HCT116 (cell line): ENCODE measurements around the gene ACTL7B. TPM values are rescaled to one million over a fixed set of nuclear protein-coding genes. Genes with fewer than 3 reads are reported as not detected.

Experiments used
- ATAC-seq: fragments of 200-7000 bp; cut with Tn5 transposase; 2 replicates; pipeline ENCODE4 v1.9.1; 2020; ENCODE audit warnings: mild to moderate bottlenecking, moderate library complexity
- BruUV-seq: library from RNA; stranded (reverse); fragments of 400-500 nt; replicated peaks from 2 replicates; lab custom pipeline; 2021; lab: Mats Ljungman, UMichigan
- CTCF ChIA-PET: fragments of 300-600 bp; sonication (Branson Sonifier 250); formaldehyde crosslinking; loops from one replicate; lab custom pipeline; 2021; ENCODE audit warnings: antibody characterized with exemption; lab: Charles Lee
- POLR2A ChIA-PET: fragments of 300-600, 350-600 bp; sonication (Branson Sonifier 250); formaldehyde crosslinking; loops from one replicate; lab custom pipeline; 2021; ENCODE audit warnings: antibody characterized with exemption; lab: Charles Lee
- RAD21 ChIA-PET, 2 experiments: fragments of 300-600 bp; sonication (Branson Sonifier 250); formaldehyde crosslinking; loops; one replicate each; lab custom pipeline; 2023; ENCODE audit warnings: low total read pairs in 2 of 2; ENCODE audit not compliant: uncharacterized antibody in 2 of 2, unreplicated experiment in 2 of 2, low non-redundant PET in 1 of 2; lab: Charles Lee
- DNase-seq: peaks from one replicate; pipeline ENCODE4 v3.0.0-alpha.2; 2010; ENCODE audit warnings: low read depth, low spot score
- H2AFZ ChIP-seq: fragments of 200-600 bp; shearing (Covaris generic), sonication (generic); 2 replicates; pipeline ENCODE4 v1.6.1; 2017; ENCODE audit warnings: low read depth, mixed run types, mixed read lengths, antibody characterized with exemption, low read length; ENCODE audit not compliant: poor library complexity, severe bottlenecking
- H3K27ac ChIP-seq: 2 replicates; pipeline ENCODE4 v1.5.1; 2012; ENCODE audit warnings: low read depth, low read length
- H3K27me3 ChIP-seq: fragments of 200-600 bp; sonication (generic); 2 replicates; pipeline ENCODE4 v1.6.1; 2016; ENCODE audit warnings: mixed run types, low read length, mixed read lengths; ENCODE audit not compliant: insufficient read depth
- H3K36me3 ChIP-seq, 2 experiments: fragments of 200-500 bp in 1 of 2; fragments of 200-600 bp in 1 of 2; sonication (Bioruptor generic) in 1 of 2; sonication (generic) in 1 of 2; 2 replicates each; pipeline versions ENCODE4 v1.5.1 to v1.6.1; 2014 to 2016; ENCODE audit warnings: low read length in 2 of 2, inconsistent platforms in 1 of 2, mixed read lengths in 1 of 2, mixed run types in 1 of 2; ENCODE audit not compliant: insufficient read depth in 2 of 2, control insufficient read depth in 1 of 2
- H3K4me1 ChIP-seq, 2 experiments: fragments of 200-600 bp in 1 of 2; sonication (generic) in 1 of 2; 2 replicates each; pipeline versions ENCODE4 v1.5.1 to v1.6.1; 2012 to 2017; ENCODE audit warnings: low read length in 2 of 2, inconsistent platforms in 1 of 2, mild to moderate bottlenecking in 1 of 2, mixed read lengths in 1 of 2, mixed run types in 1 of 2, moderate library complexity in 1 of 2; ENCODE audit not compliant: insufficient read depth in 2 of 2, control insufficient read depth in 1 of 2
- H3K4me2 ChIP-seq: fragments of 200-600 bp; sonication (generic); 2 replicates; pipeline ENCODE4 v1.6.1; 2017; ENCODE audit warnings: mixed run types, low read length, mixed read lengths
- H3K4me3 ChIP-seq, 2 experiments: fragments of 200-600 bp in 1 of 2; sonication (generic) in 1 of 2; replicated peaks in 1 of 2; 2 replicates each; pipeline ENCODE4 v1.5.1; 2011 to 2016; ENCODE audit warnings: low read length in 2 of 2, control low read depth in 1 of 2, low read depth in 1 of 2, mild to moderate bottlenecking in 1 of 2, mixed read lengths in 1 of 2, mixed run types in 1 of 2
- H3K79me2 ChIP-seq: fragments of 200-600 bp; sonication (generic); 2 replicates; pipeline ENCODE4 v1.6.1; 2017; ENCODE audit warnings: mild to moderate bottlenecking, mixed run types, low read length, moderate library complexity, mixed read lengths; ENCODE audit not compliant: insufficient read depth
- H3K9ac ChIP-seq: fragments of 200-600 bp; sonication (generic); 2 replicates; pipeline ENCODE4 v1.6.1; 2016; ENCODE audit warnings: low read length, mixed read lengths
- H3K9me2 ChIP-seq: fragments of 200-600 bp; sonication (generic), shearing (Covaris generic); 2 replicates; pipeline ENCODE4 v1.6.1; 2017; ENCODE audit warnings: mixed run types, mild to moderate bottlenecking, moderate library complexity; ENCODE audit not compliant: insufficient read depth
- H3K9me3 ChIP-seq, 2 experiments: fragments of 200-500 bp in 1 of 2; fragments of 200-600 bp in 1 of 2; sonication (Bioruptor generic) in 1 of 2; sonication (generic) in 1 of 2; 2 replicates each; pipeline ENCODE4 v1.6.1; 2014 to 2017; ENCODE audit warnings: low read length in 2 of 2, mixed read lengths in 2 of 2, inconsistent platforms in 1 of 2, low read depth in 1 of 2, mild to moderate bottlenecking in 1 of 2, mixed run types in 1 of 2, moderate library complexity in 1 of 2; ENCODE audit not compliant: control insufficient read depth in 1 of 2, insufficient read depth in 1 of 2
- H4K20me1 ChIP-seq: fragments of 200-600 bp; sonication (generic), shearing (Covaris generic); 2 replicates; pipeline ENCODE4 v1.6.1; 2017; ENCODE audit warnings: mixed run types, mild to moderate bottlenecking, moderate library complexity; ENCODE audit not compliant: insufficient read depth
- CBX3 ChIP-seq: IDR thresholded peaks from 2 replicates; pipeline ENCODE4 v1.6.1; 2012; ENCODE audit warnings: low read depth
- EGR1 ChIP-seq: IDR thresholded peaks from 2 replicates; pipeline ENCODE4 v1.6.1; 2012; ENCODE audit warnings: low read depth
- ELF1 ChIP-seq: IDR thresholded peaks from 2 replicates; pipeline ENCODE4 v1.6.1; 2012; ENCODE audit warnings: low read depth, borderline replicate concordance
- EZH2 ChIP-seq: fragments of 200-600 bp; sonication (generic); IDR thresholded peaks from 2 replicates; pipeline ENCODE4 v1.6.1; 2017; ENCODE audit warnings: antibody characterized with exemption, mixed run types
- JUND ChIP-seq: IDR thresholded peaks from 2 replicates; pipeline ENCODE4 v1.6.1; 2012
- POLR2AphosphoS5 ChIP-seq: IDR thresholded peaks from 2 replicates; pipeline ENCODE4 v1.6.1; 2011; ENCODE audit warnings: mild to moderate bottlenecking, low read depth, low read length, moderate library complexity
- RAD21 ChIP-seq: IDR thresholded peaks from 2 replicates; pipeline ENCODE4 v1.6.1; 2012; ENCODE audit warnings: low read depth, mild to moderate bottlenecking
- REST ChIP-seq: IDR thresholded peaks from 2 replicates; pipeline ENCODE4 v1.6.1; 2012; ENCODE audit warnings: low read depth
- SIN3A ChIP-seq: IDR thresholded peaks from 2 replicates; pipeline ENCODE4 v1.6.1; 2012; ENCODE audit warnings: low read depth
- SP1 ChIP-seq: IDR thresholded peaks from 2 replicates; pipeline ENCODE4 v1.6.1; 2012; ENCODE audit warnings: low read depth
- TCF7L2 ChIP-seq: IDR thresholded peaks from 2 replicates; pipeline ENCODE4 v1.7.0; 2011; ENCODE audit warnings: borderline replicate concordance, inconsistent platforms; ENCODE audit not compliant: insufficient read depth, insufficient read length; ENCODE audit errors: extremely low read depth
- YY1 ChIP-seq: IDR thresholded peaks from 2 replicates; pipeline ENCODE4 v1.6.1; 2011; ENCODE audit warnings: low read length, low read depth, moderate library complexity, mild to moderate bottlenecking; ENCODE audit not compliant: insufficient replicate concordance; ENCODE audit errors: extremely low read depth
- ZBTB33 ChIP-seq: IDR thresholded peaks from 2 replicates; pipeline ENCODE4 v1.6.1; 2011; ENCODE audit warnings: mild to moderate bottlenecking, low read length, moderate library complexity; ENCODE audit not compliant: insufficient replicate concordance; ENCODE audit errors: extremely low read depth
- intact Hi-C: fragments of 100-400 bp; cut with micrococcal nuclease; formaldehyde crosslinking; loops from 2 replicates; pipeline ENCODE4 v1.10.0; 2022
- total RNA-seq: library from RNA; stranded (reverse); gene quantifications from one replicate; pipeline ENCODE4 v1.2.1, GENCODE V29; 2021; ENCODE audit not compliant: unreplicated experiment
- TF ChIP-seq, protein P1 (sequence below): IDR thresholded peaks from 2 replicates; pipeline ENCODE4 v1.6.1; 2012
- TF ChIP-seq, protein P2 (sequence below), 3 experiments: fragments of 200-600 bp in 1 of 3; sonication (generic) in 1 of 3; IDR thresholded peaks in 2 of 3; conservative IDR thresholded peaks in 1 of 3; 2 replicates each; pipeline ENCODE4 v1.5.1; 2012 to 2017; ENCODE audit warnings: low read depth in 2 of 3, low read length in 2 of 3, antibody characterized with exemption in 1 of 3, borderline replicate concordance in 1 of 3, control low read depth in 1 of 3, mild to moderate bottlenecking in 1 of 3, mixed read lengths in 1 of 3, mixed run types in 1 of 3, moderate library complexity in 1 of 3; ENCODE audit not compliant: insufficient read depth in 1 of 3
- TF ChIP-seq, protein P3 (sequence below): IDR thresholded peaks from 2 replicates; pipeline ENCODE4 v1.6.1; 2012

The ACTL7B gene
- total RNA-seq, 1 experiment from 2014 or later, result not detected

DNA sequence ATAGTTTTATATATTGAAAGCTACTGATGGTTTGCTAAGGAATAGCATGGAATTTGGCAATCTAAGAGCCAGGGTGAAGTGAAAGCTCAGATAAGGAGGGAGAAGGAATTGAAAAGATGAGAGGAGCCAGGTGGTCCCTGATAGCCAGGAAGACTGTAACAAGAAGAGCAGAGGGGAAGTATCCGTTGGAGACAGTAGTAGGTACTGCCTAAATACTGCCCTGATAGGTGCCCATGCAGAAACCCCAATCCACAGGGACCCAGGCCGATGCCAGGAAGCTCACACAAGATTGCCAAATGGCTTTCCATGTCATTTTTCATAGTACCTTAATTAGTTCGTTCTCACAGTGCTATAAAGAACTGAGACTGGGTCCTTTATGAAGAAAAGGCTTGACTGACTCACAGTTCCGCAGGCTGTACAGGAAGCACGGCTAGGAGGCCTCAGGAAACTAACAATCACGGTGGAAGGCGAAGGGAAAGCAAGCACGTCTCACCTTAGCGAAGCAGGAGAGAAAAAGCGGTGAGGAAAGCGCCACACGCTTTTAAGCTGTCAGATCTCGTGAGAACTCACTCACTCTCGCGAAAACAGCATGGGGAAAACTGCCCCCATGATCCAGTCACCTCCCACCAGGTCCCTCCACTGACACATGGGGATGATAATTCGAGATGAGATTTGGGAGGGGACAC, 13.0 kb downstream of the ACTL7B start:
- H3K79me2 ChIP-seq, result no peaks in the 10 kb centered on the region
- peaks cover 5% of the 10 kb centered on the region; the same call in 1 of the 2 replicates for H3K9me2 ChIP-seq
- no peaks in the 10 kb centered on the region for H3K9me3 ChIP-seq
- ChIA-PET CTCF (no interaction called here), RAD21 (no interaction called here), POLR2A (no interaction called here)
- no peak overlapping the region for H3K27ac ChIP-seq
- DNase-seq (no peak), ATAC-seq (no peak)
- peaks cover 0 to 3% of the 10 kb centered on the region in 2 experiments; a peak in 1 of 4 replicates for H3K4me1 ChIP-seq
- BruUV-seq, result no TSS peak
- intact Hi-C loops, result no loop called here
- H3K4me3 ChIP-seq, result no peak overlapping the region
- no peak overlapping the region for H3K4me2 ChIP-seq
- TF ChIP-seq REST (no peak), TCF7L2 (no peak), SP1 (no peak), ELF1 (no peak), JUND (no peak), YY1 (no peak), POLR2AphosphoS5 (no peak), EZH2 (no peak), CBX3 (no peak), ZBTB33 (no peak), RAD21 (no peak), EGR1 (no peak), SIN3A (no peak)
- TF ChIP-seq, protein P1, sequence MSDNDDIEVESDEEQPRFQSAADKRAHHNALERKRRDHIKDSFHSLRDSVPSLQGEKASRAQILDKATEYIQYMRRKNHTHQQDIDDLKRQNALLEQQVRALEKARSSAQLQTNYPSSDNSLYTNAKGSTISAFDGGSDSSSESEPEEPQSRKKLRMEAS, result no peak
- TF ChIP-seq, protein P2, sequence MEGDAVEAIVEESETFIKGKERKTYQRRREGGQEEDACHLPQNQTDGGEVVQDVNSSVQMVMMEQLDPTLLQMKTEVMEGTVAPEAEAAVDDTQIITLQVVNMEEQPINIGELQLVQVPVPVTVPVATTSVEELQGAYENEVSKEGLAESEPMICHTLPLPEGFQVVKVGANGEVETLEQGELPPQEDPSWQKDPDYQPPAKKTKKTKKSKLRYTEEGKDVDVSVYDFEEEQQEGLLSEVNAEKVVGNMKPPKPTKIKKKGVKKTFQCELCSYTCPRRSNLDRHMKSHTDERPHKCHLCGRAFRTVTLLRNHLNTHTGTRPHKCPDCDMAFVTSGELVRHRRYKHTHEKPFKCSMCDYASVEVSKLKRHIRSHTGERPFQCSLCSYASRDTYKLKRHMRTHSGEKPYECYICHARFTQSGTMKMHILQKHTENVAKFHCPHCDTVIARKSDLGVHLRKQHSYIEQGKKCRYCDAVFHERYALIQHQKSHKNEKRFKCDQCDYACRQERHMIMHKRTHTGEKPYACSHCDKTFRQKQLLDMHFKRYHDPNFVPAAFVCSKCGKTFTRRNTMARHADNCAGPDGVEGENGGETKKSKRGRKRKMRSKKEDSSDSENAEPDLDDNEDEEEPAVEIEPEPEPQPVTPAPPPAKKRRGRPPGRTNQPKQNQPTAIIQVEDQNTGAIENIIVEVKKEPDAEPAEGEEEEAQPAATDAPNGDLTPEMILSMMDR (IDR thresholded peaks at IDR 0.05 in 2 of 3, conservative IDR thresholded peaks at IDR 0.05 in 1 of 3; ENCODE audit: borderline replicate concordance in 1 of 3, insufficient read depth in 1 of 3, low read depth in 2 of 3, low read length in 2 of 3), result no peak
- TF ChIP-seq, protein P3, sequence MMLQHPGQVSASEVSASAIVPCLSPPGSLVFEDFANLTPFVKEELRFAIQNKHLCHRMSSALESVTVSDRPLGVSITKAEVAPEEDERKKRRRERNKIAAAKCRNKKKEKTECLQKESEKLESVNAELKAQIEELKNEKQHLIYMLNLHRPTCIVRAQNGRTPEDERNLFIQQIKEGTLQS, result no peak
- H4K20me1 ChIP-seq, result no peaks in the 10 kb centered on the region
- no peaks in the 10 kb centered on the region for H3K27me3 ChIP-seq
- no peak overlapping the region for H2AFZ ChIP-seq
- H3K36me3 ChIP-seq, result no peaks in the 10 kb centered on the region
- H3K9ac ChIP-seq, result no peak overlapping the region
